Measurements from ENCODE around the gene NCAM1. TPM values are rescaled to one million over a fixed set of nuclear protein-coding genes. Genes with fewer than 3 reads are reported as not detected.

NCAM1 gene
- total RNA-seq, 1 donor from 2014 or later = 84.7 TPM

DNA sequence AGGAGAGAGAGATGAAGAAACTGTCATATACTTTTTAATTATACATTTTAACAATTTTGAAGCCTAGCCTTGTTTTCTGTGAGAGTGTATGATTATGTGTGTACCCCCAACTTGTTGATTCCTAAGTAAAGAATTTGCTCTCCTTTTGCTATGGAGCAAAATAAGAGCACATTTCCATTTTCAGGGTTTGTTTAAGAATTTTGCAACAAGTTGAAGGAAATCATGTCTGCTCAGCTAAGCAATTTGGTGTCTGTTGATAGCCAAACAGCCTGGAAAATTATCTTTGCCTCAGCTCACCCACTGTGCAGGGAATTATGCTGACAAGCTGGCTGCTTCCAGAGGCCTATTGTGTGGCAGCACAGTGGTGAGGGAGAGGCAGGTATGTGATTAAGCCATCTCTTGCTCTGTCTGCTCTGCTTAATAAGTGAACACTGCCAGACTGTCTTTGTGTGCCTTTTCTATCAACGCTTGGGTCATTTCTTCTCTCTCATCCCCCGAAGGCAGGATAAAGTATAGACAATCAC lies 218.0 kb downstream of the NCAM1 start:
- intact Hi-C loops (cut with DNase I) = no loop called here
- ATAC-seq (no peak), DNase-seq (ENCODE audit: low spot score) (no peak)

DNA sequence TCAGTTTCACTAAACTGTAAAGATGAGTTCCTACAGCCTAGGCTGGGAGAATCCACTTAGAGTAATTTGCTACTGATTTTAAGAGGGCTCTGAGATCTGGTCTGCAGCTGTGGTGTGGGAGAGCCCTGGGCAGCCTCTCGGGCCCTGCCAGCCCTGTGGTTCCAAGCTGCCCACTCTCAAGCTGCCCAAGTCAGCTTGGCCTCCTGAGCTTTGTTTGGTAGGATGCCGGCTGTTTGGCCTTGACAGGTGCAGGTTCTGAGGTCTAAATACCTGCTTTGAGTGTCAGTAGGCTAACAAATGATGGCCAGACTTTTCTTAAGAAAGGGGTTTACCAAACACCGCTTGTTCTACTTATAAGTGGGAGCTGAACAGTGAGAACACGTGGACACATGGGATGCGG lies 219.9 kb downstream of the NCAM1 start:
- ATAC-seq = no peak
- DNase-seq (ENCODE audit: low spot score) = no peak
- intact Hi-C loops (cut with DNase I) = no loop called here

DNA sequence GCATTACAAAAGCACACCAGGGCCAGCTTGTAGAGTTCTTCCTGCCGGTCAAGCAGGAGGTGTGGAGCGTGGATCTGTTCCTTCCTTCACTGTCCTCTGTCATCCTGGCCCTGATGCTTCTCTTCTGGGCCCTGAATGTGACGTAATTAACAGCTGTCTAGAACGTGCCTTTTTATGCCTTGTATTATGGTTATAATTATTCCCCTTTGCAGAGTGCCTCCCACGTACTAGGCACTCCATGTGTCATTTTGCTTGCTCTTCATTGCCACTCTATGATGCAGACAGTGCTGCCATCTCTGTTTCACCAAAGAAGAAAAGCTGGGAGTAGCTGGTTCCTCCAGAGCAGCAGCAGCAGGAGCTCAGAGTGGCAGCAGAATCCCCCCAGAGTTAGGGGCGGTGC lies 221.1 kb downstream of the NCAM1 start:
- ATAC-seq (no peak), DNase-seq (ENCODE audit: low spot score) (no peak)
- intact Hi-C loops (cut with DNase I) = no loop called here

DNA sequence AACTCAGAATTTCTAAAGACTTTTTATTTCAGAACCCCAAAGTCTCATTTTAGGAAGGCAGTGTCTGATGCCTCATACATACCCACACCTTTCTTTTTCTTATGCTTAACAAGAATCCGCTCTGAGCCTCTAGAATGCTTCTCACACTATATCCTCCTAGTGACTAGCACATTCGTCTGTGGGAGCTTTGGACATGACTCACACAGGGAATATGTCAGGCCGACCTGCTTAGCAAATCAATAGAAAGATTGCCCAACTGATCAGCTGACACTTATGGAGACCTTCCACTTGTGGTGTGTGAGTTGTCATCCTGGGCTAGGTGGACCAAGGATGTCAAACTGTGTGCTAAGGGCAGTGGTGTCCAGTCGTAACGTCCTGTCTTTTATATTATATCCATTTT lies 223.3 kb downstream of the NCAM1 start:
- ATAC-seq = no peak
- intact Hi-C loops (cut with DNase I) = no loop called here
- DNase-seq (ENCODE audit: low spot score) = no peak

GRCh38 chr11:113188371-113188834 lies 227.2 kb downstream of the NCAM1 start:
- DNase-seq (ENCODE audit: low spot score) (no peak), ATAC-seq (no peak)
- intact Hi-C loops (cut with DNase I) = no loop called here

GRCh38 chr11:113189909-113190667 lies 228.9 kb downstream of the NCAM1 start:
- ATAC-seq (no peak), DNase-seq (ENCODE audit: low spot score) (no peak)
- intact Hi-C loops (cut with DNase I) = no loop called here

DNA sequence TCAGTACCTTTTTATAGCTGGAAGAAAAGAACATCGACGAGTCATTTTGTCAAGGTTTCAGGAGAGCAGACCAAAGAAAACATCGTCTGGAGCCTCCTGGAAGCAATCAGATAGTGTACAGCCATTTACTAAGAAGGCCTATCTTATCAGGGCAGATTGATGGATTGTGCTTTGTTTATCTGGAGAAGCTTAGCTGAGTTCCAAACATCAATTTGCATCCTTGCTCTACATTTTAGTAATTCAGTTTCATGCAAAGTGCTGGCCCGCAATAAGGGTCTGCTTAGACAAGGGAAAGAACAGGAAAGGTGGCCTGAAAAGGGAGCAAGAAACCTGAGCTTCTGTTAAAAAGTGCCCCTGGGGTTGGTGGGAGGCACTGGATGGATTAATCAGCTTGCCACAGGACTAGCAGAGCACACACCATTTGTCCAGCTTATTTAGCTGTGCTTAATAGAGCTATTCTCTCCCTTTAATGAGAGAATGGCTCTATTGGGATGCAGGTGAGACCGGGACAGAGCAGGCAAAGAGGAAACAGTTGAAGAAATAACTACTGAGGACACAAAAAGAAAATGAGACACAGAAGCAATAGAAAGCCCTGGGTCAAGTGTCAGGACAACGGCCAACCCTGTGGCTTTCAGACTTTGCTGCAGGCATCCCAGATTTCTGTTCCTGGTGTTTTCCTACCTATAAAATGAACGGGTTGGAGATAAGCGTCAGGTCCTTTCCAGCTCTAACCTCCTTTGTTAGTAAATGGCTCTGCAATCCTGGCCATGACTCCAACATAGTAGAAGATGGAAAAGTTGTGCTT lies 231.1 kb downstream of the NCAM1 start:
- DNase-seq (ENCODE audit: low spot score) (no peak), ATAC-seq (peak; percentile 44)
- intact Hi-C loops (cut with DNase I) = no loop called here

GRCh38 chr11:113193016-113193415 lies 231.8 kb downstream of the NCAM1 start:
- intact Hi-C loops (cut with DNase I) = no loop called here
- DNase-seq (ENCODE audit: low spot score) (no peak), ATAC-seq (peak; percentile 93)

GRCh38 chr11:113193946-113194345 lies 232.7 kb downstream of the NCAM1 start:
- DNase-seq (ENCODE audit: low spot score) = peak; percentile 70

DNA sequence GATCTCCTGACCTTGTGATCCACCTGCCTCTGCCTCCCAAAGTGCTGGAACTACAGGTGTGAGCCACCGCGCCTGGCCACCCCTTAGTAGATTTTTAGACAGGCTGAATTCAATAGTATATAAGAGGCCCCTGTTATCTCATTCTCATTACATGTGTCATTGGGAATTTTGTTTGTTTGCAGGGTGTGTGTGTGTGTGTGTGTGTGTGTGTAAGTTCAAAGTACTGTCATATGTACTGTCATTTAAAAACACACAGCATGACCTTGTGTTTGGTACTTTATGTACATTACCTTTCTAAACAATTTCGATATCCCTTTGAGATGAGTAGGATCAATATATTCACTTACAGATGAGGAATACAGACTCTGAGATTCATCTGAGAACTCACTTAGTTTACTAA lies 234.5 kb downstream of the NCAM1 start:
- DNase-seq (ENCODE audit: low spot score) (no peak), ATAC-seq (no peak)
- intact Hi-C loops (cut with DNase I) = no loop called here

More at GRCh38 chr11:113193946-113194345, 232.7 kb downstream of the NCAM1 start:
- ATAC-seq = peak; percentile 75
- intact Hi-C loops (cut with DNase I) = no loop called here

DNA sequence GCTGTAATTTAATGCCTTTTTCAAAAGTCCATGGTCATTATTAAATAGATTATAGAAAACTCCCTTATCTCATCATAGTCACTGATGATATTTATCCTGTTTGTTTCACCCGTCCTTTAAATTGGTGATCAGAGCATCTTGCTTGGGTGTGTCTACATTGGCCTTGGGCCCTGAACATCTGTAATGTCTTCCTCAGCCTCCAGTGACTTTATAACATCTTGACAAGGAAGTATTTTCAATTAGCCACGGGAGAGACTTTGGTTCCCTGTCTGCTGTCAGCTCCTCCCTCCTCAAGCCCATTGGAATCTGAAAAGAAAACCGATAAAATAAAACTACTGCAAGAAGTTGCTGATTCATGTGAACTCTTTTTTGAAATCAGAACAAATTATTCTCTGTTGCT lies 236.2 kb downstream of the NCAM1 start:
- no peak for ATAC-seq
- intact Hi-C loops (cut with DNase I) = no loop called here
- DNase-seq (ENCODE audit: low spot score) = no peak

DNA sequence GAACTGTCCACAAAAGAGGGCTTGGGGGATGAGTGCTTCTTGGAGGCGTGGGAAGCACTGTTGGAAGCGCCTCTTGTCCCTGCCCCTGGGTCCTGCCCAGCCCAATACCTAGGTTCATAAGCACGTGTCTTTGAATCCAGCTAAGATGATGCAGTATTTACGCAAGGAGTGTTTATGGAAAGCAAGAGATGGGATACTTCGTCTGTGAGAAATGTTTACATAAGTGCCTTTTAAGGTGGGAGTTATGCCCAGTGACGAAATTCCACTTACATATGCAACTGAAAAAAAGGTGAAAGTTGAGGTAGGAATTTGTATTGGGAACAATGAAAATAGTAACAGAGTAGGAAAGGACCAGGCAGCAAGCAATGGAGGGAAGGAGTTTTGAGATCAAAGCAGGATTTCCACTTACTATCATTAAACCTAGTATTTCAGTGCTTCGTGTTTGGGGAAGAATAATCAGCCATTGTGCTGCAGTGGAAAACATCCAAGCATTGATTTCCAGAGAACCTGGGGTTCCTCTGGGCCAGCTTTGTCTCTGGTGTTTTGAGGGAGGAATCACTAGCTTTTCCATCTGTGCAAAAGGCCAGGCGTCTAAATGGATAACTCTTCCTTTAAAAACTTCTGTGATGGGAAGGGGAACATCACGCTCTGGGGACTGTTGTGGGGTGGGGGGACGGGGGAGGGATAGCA lies 237.9 kb downstream of the NCAM1 start:
- peak; percentile 71 for ATAC-seq
- intact Hi-C loops (cut with DNase I) = no loop called here
- no peak for DNase-seq (ENCODE audit: low spot score)

DNA sequence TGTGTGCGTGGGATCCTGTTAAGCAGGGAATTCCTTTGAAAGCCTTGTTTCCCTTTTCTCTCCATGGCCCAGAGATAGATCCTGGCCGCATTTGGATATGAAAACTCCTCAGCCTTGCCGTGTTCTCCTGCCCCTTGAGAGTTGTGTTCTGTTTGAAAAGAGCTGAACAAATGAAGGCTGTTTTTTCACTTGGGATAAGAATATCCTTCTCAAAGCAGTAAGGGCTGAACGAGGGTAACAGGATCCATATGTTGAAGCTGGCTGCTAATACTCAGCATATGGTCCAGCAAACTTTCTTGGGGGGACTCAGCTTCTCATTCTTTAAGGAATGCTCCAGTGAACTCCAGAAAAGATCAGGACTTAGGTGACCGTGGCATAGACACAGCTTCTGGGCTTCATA lies 238.6 kb downstream of the NCAM1 start:
- peak; percentile 63 for ATAC-seq
- DNase-seq (ENCODE audit: low spot score) = no peak
- intact Hi-C loops (cut with DNase I) = no loop called here

DNA sequence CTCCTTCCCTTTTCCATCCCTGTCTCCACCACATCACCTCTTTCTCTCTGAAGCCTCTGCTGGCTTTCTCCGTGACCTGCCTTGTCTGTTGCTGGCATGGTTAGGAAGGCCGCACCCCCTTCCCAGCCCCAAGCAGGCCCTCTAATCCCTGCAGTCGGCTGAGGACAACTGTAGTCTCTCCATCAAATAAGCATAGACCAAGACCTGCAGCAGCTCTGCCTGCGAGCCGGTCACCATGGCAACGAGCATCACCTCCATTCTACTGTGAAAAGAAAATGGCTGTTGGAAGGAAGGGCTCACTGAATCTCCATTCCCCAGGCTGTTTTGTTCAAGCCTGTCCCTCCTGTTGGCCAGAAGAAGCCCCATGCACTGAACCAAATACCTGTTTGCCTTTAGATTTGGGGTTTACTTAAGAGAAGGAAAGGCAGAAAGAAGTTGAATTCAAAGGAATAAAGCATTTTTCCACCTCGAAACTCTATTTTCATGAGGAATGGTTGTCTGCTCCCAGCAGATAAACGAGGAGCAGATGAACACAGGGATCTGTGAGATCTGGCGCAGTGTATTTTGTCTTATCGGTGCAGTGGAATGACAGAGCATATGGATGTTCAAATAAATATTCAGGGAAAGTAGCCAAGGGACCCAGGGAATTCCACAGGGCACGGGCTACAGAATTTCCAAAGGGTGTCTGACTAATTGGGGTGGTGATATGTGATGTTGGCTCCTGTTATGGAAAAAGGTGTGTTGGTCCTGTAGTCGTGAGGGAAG lies 240.0 kb downstream of the NCAM1 start:
- ATAC-seq (no peak), DNase-seq (ENCODE audit: low spot score) (no peak)
- intact Hi-C loops (cut with DNase I) = no loop called here

DNA sequence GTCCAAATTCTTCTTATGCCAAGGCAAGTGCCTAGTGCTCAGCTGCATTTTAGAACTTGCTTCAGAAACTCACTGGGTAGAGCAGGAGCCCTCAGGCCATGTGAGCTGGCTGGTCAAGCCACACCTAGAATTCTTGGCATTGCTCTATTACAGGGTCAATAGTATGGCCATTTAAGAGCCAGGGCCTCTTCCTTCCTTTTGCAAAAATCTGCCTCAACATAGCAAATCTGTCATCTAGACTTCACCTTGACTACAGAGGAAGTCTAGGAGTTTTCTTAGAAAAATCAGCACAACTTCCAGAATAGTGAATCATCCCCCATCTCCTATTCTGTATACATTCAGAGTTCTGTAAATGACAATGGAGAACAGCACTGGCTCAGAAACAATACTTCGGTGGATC lies 241.2 kb downstream of the NCAM1 start:
- ATAC-seq = no peak
- intact Hi-C loops (cut with DNase I) = no loop called here
- no peak for DNase-seq (ENCODE audit: low spot score)

DNA sequence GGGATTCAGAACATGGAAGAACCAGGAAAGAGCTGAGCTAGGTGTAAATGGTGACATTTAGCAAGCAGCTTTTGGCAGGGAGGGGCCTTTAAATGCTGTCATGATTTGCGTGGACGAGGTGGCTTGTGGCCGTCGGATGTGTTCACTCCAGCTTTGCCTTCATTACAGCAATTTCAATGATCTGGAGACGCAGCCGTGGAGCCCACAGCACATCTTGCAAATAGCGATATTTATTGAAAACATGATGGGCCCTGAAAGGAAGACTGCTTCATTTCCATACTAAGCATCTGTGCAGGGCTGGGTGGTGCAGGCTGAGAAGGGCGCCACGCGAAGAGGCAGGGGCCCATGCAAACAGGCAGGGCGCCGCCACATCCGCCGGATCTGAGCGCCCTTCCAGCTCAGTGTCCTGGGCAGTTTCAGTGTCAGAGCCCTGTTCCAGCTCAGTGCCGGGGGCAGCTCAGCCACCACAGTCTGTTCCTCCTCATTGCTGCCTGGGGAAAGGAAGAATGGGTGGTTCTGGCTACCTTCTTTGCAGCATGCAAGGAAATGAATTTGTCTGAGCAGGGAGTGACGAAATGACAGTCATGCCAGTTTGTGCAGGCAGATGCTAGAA lies 242.0 kb downstream of the NCAM1 start:
- intact Hi-C loops (cut with DNase I) = no loop called here
- no peak for ATAC-seq
- DNase-seq (ENCODE audit: low spot score) = no peak

DNA sequence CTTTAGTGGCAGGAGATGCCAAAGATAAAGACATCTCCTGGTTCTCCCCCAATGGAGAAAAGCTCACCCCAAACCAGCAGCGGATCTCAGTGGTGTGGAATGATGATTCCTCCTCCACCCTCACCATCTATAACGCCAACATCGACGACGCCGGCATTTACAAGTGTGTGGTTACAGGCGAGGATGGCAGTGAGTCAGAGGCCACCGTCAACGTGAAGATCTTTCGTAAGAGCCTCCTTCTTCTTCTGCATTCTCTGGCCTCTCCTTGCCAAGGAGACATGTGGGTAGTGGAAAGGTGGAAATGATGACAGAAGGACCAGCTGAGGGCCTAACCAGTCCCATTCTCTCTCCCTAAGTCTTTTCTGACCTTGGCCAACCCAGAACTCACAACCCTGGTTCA lies 243.1 kb downstream of the NCAM1 start:
- no peak for DNase-seq (ENCODE audit: low spot score)
- no peak for ATAC-seq
- intact Hi-C loops (cut with DNase I) = no loop called here

- DNase-seq (ENCODE audit: low spot score) (no peak), ATAC-seq (no peak)
- intact Hi-C loops (cut with DNase I) = no loop called here
Observed at GRCh38 chr11:113213549-113213948, 252.3 kb downstream of the NCAM1 start.
